Fibroblast of pulmonary artery (primary cell): Measurements from ENCODE around the gene IDE.

Experiments used
- DNase-seq: peaks from one replicate; pipeline ENCODE4 v3.0.0-alpha.2; 2010; ENCODE audit warnings: low read depth
- H3K4me3 ChIP-seq: replicated peaks from 2 replicates; pipeline ENCODE4 v1.5.1; 2011; ENCODE audit warnings: low read depth, mild to moderate bottlenecking, control low read depth, low read length, moderate library complexity
- TF ChIP-seq, protein P1 (sequence below): IDR thresholded peaks from 2 replicates; pipeline ENCODE4 v1.5.1; 2011; ENCODE audit warnings: mild to moderate bottlenecking, control low read depth, low read length, inconsistent platforms; ENCODE audit errors: missing control alignments

Gene IDE

DNA sequence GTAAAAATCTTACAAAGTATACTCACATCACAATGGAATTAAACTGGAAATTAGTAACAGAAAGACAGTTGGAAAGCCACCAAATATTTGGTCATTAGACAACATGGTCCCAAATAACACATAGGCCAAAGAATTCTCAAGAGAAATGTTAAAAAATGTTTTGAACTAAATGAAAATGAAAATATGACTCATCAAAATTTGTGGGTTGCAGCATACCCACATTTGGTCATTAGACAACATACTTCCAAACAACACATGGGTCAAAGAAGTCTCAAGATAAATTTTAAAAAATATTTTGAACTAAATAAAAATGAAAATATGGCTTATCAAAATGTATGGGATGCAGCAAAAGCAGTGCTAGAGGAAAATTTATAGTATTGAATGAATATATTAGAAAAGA is 152.3 kb downstream of the IDE start:
- no peak for DNase-seq
- TF ChIP-seq, protein P1, sequence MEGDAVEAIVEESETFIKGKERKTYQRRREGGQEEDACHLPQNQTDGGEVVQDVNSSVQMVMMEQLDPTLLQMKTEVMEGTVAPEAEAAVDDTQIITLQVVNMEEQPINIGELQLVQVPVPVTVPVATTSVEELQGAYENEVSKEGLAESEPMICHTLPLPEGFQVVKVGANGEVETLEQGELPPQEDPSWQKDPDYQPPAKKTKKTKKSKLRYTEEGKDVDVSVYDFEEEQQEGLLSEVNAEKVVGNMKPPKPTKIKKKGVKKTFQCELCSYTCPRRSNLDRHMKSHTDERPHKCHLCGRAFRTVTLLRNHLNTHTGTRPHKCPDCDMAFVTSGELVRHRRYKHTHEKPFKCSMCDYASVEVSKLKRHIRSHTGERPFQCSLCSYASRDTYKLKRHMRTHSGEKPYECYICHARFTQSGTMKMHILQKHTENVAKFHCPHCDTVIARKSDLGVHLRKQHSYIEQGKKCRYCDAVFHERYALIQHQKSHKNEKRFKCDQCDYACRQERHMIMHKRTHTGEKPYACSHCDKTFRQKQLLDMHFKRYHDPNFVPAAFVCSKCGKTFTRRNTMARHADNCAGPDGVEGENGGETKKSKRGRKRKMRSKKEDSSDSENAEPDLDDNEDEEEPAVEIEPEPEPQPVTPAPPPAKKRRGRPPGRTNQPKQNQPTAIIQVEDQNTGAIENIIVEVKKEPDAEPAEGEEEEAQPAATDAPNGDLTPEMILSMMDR = no peak
- no peak overlapping the region for H3K4me3 ChIP-seq

- TF ChIP-seq, protein P1 = no peak
- peak overlapping the region; percentile 41 for H3K4me3 ChIP-seq
- no peak for DNase-seq
These were observed 153.2 kb downstream of the IDE start for GRCh38 chr10:92420546-92421275.

DNA sequence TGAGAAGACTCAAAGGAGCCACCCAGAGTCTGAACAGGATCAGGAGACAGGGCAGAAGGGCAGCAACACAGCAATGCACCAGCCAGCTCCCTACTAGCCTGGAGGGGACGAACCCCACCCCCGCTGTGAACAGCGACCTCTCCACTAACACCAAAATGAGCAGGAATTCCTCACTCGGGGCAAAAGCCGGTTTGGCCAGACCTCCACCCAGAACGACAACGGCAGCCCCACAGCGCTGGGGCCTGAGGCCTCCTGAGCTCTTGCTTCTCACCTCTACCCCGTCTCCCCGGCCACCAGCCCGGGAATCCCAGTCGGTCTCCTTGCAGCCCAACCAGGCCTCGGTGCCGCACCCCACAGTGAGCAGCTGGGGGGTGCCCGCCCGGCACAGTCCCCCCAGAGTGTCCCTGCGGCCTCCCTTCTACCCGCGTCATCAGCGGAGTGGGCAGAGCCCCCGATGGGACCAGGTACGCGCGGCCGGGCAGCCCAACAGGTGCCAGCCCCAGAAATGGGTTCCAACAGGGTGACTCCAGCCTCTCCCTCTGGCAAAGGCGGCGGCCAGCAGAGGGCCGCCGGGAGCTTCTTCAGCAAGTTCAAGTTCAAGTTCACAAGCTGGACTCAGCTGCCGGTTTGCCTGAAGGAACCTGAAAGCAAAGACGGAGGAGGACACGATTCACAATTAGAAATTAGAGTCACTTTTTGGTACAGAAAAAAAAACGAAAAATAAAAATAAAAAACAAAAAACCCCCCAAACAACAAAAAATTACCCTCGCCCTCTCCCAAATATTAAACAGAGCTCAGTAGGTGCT is 153.9 kb downstream of the IDE start:
- peak overlapping the region; percentile 41 for H3K4me3 ChIP-seq
- TF ChIP-seq, protein P1 = peak; percentile 57
- peak; percentile 56 for DNase-seq

DNA sequence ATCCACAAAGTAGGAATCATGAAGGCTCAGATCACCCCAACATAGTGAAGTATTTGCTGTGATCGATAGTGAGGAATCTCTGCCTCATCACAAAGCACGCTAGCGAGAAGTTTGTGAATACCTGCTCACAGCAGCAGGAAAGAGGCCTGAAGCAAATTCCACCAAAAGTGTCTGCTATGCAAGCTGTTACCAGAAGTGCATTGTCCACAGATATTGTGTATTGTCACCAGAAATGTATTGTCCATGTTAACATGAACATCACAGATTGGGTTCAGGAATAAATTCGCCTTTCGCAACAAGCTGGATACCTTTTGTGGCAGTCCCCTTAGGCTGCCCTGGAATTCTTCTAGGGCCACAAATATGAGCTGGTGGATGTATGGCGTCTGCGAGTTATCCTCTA is 155.0 kb downstream of the IDE start:
- H3K4me3 ChIP-seq = no peak overlapping the region
- DNase-seq = no peak
- TF ChIP-seq, protein P1 = no peak

- DNase-seq = no peak
- no peak overlapping the region for H3K4me3 ChIP-seq
- TF ChIP-seq, protein P1 = no peak
These were observed 155.7 kb downstream of the IDE start for GRCh38 chr10:92418221-92418620.

GRCh38 chr10:92413519-92413918 is 160.4 kb downstream of the IDE start:
- no peak overlapping the region for H3K4me3 ChIP-seq
- DNase-seq = no peak
- TF ChIP-seq, protein P1 = no peak
